ENCODE results near the gene TMEM175. TPM values are rescaled to one million over a fixed set of nuclear protein-coding genes. Genes with fewer than 3 reads are reported as not detected.

TMEM175 gene
- total RNA-seq, 1 donor from 2014 or later: 24.5 TPM

- DNase-seq (no peak), ATAC-seq (ENCODE audit: low read depth) (no peak)
- no peaks in the 10 kb centered on the region for H3K27me3 Mint-ChIP-seq
- H3K4me3 Mint-ChIP-seq: no peak overlapping the region
- peaks cover 11% of the 10 kb centered on the region for H3K4me1 Mint-ChIP-seq
- intact Hi-C loops (cut with micrococcal nuclease): no loop called here
- CTCF ChIA-PET: no interaction called here
- peaks cover 18% of the 10 kb centered on the region for H3K36me3 Mint-ChIP-seq (ENCODE audit: low read depth)
- TF ChIP-seq CTCF (IDR thresholded peaks at IDR 0.05): no peak
- no peak overlapping the region for H3K27ac Mint-ChIP-seq
- no peaks in the 10 kb centered on the region for H3K9me3 Mint-ChIP-seq
- POLR2A ChIA-PET: no interaction called here
Measured at GRCh38 chr4:947491-947971, 15.3 kb downstream of the TMEM175 start.

- DNase-seq: no peak
- ATAC-seq (ENCODE audit: low read depth): no peak
- POLR2A ChIA-PET: no interaction called here
- no peak overlapping the region for H3K4me3 Mint-ChIP-seq
- intact Hi-C loops (cut with micrococcal nuclease): no loop called here
- peaks cover 22% of the 10 kb centered on the region for H3K36me3 Mint-ChIP-seq (ENCODE audit: low read depth)
- no peaks in the 10 kb centered on the region for H3K9me3 Mint-ChIP-seq
- CTCF ChIA-PET: interaction anchor here (1.3 to 1.4 kb wide), 2 partner anchors 39 to 47 kb away, joined by 3 to 5 read pairs; partner anchors contain the start of gene IDUA
- H3K27ac Mint-ChIP-seq: no peak overlapping the region
- TF ChIP-seq CTCF (IDR thresholded peaks at IDR 0.05): no peak
- peaks cover 11% of the 10 kb centered on the region for H3K4me1 Mint-ChIP-seq
- H3K27me3 Mint-ChIP-seq: no peaks in the 10 kb centered on the region
Measured at GRCh38 chr4:948101-948935, 16.1 kb downstream of the TMEM175 start.

GRCh38 chr4:948936-949300 lies 16.7 kb downstream of the TMEM175 start:
- Mint-ChIP-seq H3K27me3 (no peaks in the 10 kb centered on the region), H3K4me3 (no peak overlapping the region), H3K9me3 (no peaks in the 10 kb centered on the region), H3K27ac (no peak overlapping the region), H3K36me3 (ENCODE audit: low read depth) (peaks cover 24% of the 10 kb centered on the region), H3K4me1 (peaks cover 11% of the 10 kb centered on the region)
- ATAC-seq (ENCODE audit: low read depth) (no peak), DNase-seq (no peak)
- intact Hi-C loops (cut with micrococcal nuclease): no loop called here
- ChIA-PET CTCF (interaction anchor here (1.3 to 1.4 kb wide), 2 partner anchors 38 to 48 kb away, joined by 3 to 5 read pairs; partner anchors contain the start of gene IDUA), POLR2A (no interaction called here)
- no peak for TF ChIP-seq CTCF (IDR thresholded peaks at IDR 0.05)

GRCh38 chr4:949656-950055 lies 17.4 kb downstream of the TMEM175 start:
- intact Hi-C loops (cut with micrococcal nuclease): no loop called here
- no peaks in the 10 kb centered on the region for H3K9me3 Mint-ChIP-seq
- POLR2A ChIA-PET: no interaction called here
- no peaks in the 10 kb centered on the region for H3K27me3 Mint-ChIP-seq
- no peak overlapping the region for H3K27ac Mint-ChIP-seq
- peaks cover 31% of the 10 kb centered on the region for H3K36me3 Mint-ChIP-seq (ENCODE audit: low read depth)
- no peak for TF ChIP-seq CTCF (IDR thresholded peaks at IDR 0.05)
- ATAC-seq (ENCODE audit: low read depth) (no peak), DNase-seq (no peak)
- H3K4me3 Mint-ChIP-seq: no peak overlapping the region
- H3K4me1 Mint-ChIP-seq: peaks cover 11% of the 10 kb centered on the region
- CTCF ChIA-PET: interaction anchor here (1.4 kb wide), 1 partner anchor 48 kb away, joined by 3 read pairs; no protein-coding TSS in a partner anchor

GRCh38 chr4:950136-951020 lies 18.1 kb downstream of the TMEM175 start:
- Mint-ChIP-seq H3K27me3 (no peaks in the 10 kb centered on the region), H3K27ac (no peak overlapping the region), H3K36me3 (ENCODE audit: low read depth) (peaks cover 36% of the 10 kb centered on the region), H3K9me3 (no peaks in the 10 kb centered on the region), H3K4me3 (no peak overlapping the region), H3K4me1 (peaks cover 11% of the 10 kb centered on the region)
- intact Hi-C loops (cut with micrococcal nuclease): no loop called here
- DNase-seq: no peak
- POLR2A ChIA-PET: no interaction called here
- CTCF ChIA-PET: no interaction called here
- TF ChIP-seq CTCF (IDR thresholded peaks at IDR 0.05): no peak
- ATAC-seq (ENCODE audit: low read depth): no peak

Data from activated B cell treated with CpG ODN at 0.5 μM for 24 hours (primary cell).